CD1c-positive myeloid dendritic cell (primary cell): ENCODE data around the gene NELFA.
"Not testable (repeated sequence)": the region's sequence is repeated elsewhere in the genome, so short reads cannot be mapped to it uniquely, and the experiment has no call there.

Experiments used
- DNase-seq: peaks from one replicate; pipeline ENCODE4 v3.0.0-alpha.2; 2016; ENCODE audit errors: extremely low spot score

The NELFA gene

GRCh38 chr4:1993718-1994516 lies 14.9 kb downstream of the NELFA start:
- DNase-seq, result not testable (repeated sequence)

DNA sequence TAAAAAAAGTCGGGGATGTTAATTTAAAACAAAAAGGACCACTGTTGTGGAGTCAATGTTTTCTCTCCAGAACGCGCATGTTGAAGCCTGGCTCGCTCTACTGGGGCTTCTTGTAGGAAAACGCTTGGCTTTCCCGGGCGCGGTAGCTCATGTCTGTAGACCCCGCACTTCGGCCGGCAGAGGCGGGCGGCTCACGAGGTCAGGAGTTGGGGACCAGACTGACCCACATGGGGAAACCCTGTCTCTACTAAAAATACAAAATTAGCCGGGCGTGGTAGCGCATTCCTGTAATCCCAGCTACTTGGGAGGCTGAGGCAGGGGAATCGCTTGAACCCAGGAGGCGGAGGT lies 15.6 kb downstream of the NELFA start:
- no peak for DNase-seq

GRCh38 chr4:1992468-1993168 lies 16.2 kb downstream of the NELFA start:
- DNase-seq, result no peak

DNA sequence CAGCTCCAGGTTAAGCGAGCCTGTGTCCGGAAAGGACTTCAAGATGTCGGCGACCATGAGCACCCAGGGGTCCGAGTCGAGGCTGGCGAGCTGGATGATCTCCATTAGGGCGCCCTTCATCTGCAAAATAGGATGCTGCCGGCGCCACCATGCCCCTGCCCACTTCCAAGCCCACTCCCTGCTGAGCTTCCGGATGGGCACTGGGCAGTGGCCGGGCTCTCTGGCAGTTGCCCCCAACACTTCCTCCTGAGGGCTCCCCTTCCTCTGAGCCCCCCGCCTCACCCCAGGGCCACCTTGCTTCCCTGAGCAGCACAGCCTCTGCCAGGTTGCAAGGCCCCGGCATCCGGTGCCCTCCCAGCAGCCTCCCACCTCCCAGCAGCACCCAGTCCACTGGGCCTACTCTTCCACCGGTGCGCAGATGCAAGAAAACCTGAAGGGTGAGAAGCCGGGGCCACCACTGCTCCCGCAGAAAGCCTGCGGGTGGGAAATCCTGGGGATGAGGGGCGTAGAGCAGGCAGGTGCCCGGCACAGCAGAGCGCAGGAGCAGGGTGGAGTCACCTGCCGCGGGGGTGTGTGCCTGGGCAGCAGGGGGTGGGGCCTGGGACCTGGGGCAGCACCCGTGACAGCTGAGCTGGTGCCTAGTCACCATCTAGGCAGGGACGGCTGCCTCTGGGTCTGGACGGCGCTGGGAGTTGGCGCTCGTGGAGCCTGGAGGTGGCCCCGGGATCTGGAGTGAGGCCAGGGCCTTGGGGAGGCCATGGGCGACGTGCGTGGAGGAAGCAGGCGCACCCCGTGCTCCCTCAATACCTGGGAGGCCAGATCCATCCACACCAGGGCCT lies 17.0 kb downstream of the NELFA start:
- DNase-seq, result no peak

- DNase-seq, result no peak
These were observed 17.7 kb downstream of the NELFA start for GRCh38 chr4:1991087-1991486.

DNA sequence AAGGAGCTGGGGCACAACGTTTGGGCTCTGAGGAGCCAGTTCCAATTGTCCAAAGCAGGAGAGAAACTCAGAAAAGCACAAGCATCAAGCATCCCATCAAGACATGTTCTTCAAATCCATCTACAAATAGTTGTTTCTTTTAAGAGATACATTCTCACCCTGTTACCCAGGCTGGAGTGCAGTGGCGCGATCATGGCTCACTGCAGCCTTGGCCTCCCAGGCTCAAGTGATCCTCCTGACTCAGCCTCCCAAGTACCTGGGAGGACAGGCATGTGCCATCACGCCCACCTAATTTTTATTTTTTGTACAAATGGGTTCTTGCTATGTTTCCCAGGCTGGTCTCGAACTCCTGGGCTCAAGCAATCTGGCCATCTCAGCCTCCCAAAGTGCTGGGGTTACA lies 18.1 kb downstream of the NELFA start:
- no peak for DNase-seq

GRCh38 chr4:1990348-1990645 lies 18.5 kb downstream of the NELFA start:
- no peak for DNase-seq

- no peak for DNase-seq
These were observed 19.0 kb downstream of the NELFA start for GRCh38 chr4:1989533-1990347.

DNA sequence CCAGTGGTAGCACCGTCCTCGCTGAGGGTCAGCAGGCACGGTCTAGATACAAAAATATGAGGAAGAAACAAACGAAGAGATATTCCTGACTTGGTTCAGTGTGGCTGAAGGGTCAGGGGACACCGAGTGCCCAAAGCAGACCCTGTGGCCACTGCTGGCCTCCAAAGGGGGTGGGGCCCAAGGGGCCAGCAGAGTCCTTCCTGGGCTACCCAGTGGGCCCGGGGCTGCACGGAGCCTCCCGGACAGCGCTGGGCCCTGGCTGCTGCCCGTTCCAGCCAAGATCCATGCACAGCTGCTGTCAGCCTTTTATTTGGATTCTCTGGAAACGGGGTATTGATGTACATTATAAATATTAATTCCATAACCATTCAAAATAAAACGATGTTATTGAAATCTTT lies 20.4 kb downstream of the NELFA start:
- no peak for DNase-seq

DNA sequence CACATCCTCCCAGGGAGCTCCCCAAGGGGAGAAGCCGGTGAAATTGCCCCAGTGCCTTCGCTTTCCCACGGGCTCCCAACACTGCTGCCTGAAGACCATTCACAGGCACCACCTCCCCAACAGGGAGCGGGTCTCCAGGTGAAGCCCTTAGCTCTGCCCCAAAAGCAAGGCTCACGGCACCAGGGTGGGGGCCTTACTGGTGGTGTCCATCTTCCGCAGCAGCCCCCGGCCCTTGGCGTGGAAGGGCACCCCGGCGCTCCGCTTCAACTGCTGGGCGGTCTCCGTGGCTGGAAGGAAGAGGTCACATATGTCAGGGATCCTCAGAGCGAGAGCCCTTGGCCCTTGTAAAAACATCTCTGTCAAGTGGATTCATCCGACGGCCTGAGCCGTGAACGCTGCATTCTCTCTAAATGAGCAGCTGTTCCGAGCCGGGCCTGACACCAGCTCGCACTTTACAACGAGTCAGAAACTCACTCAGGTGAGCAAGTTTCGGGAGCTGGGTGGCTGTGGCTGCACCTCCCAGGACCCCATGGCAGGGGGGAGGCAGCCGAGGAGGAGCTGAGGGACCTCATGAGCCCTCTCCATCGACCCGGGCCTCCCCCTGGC lies 20.9 kb downstream of the NELFA start:
- DNase-seq, result no peak

- no peak for DNase-seq
These were observed 21.5 kb downstream of the NELFA start for GRCh38 chr4:1987296-1987695.

GRCh38 chr4:1986578-1987210 lies 22.1 kb downstream of the NELFA start:
- no peak for DNase-seq

GRCh38 chr4:1985780-1986577 lies 22.8 kb downstream of the NELFA start:
- no peak for DNase-seq

DNA sequence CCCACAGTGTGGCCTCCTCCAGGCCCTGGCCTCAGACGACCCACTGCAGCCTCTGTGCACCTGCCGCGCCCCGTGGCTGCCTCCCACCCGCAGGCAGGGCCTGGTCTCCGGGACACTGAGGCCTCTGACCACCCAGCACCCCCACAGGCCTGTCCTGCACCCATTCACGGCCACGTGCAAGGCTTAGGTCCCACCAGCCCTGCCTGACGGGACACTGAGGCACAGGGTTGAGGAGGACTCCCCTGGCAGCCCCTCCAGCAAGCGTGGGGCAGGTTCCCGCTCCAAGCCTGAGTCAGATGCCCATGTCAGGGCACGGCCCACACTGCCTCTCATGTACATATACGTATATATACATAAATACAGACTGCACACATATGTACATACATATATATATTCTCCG lies 23.5 kb downstream of the NELFA start:
- no peak for DNase-seq

DNA sequence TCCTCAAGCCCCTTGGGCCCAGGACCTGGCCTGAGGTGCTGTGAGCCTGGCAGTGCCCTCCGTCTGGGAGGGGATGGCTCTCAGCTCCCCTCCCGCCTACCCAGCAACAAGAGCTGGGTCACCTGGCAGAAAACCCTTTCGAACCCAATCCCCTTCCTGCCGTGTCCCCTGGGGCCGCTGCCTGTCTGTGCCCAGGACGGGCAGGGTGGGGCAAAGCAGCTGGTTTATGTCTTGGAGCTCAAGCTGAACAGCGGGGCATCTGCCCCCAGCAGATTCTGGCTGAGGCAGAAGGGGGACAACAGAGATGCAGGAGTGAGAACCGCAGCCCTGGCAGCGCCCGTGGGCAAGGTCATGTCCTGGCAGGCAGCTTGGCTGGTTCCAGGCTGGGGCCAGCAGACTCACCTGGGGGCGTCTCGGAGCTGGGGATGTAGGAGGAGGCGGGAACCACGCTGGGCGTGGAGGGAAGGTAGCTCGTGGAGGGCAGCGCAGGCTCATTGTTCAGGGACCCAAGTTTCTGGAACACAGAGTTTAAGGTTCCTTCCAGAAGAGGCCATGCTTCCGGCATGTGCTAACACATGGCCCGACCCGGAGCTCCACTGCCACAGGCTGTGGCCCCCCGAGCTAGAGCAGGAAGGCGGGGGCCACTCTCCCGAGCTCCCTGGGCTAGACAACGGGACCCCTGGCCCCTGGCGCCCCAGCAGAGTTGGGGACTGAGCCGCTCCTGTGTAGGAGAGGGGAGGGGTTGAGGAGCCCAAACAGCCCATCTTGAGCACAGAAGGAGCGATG lies 24.2 kb downstream of the NELFA start:
- DNase-seq, result no peak

DNA sequence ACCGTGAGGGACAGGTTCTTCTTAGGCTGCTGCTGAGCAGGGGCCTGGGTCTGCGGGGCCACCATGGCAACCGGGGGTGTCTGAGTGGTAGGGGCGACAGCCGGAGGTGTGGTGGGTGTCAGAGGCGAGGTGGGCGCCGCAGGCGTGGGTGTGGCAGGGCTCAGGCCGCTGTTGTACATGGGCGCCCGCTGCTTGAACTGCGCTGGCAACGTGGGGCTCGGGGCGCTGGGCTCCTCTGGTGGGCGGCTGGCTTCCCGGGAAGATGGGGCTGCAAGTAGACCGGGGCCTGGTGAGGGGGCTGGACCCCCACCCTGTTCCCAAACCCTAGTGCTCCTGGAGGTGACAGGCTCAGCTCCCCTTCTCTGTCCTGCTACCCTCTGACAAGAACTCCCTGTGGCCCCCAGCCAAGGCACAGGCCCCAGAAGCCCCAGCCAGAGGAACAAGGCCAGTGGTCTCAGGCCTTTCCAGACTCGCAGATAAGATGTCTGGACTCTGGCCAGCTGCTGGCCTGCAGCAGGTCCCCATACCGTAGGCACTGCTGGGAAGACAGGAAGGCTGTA lies 24.8 kb downstream of the NELFA start:
- no peak for DNase-seq

DNA sequence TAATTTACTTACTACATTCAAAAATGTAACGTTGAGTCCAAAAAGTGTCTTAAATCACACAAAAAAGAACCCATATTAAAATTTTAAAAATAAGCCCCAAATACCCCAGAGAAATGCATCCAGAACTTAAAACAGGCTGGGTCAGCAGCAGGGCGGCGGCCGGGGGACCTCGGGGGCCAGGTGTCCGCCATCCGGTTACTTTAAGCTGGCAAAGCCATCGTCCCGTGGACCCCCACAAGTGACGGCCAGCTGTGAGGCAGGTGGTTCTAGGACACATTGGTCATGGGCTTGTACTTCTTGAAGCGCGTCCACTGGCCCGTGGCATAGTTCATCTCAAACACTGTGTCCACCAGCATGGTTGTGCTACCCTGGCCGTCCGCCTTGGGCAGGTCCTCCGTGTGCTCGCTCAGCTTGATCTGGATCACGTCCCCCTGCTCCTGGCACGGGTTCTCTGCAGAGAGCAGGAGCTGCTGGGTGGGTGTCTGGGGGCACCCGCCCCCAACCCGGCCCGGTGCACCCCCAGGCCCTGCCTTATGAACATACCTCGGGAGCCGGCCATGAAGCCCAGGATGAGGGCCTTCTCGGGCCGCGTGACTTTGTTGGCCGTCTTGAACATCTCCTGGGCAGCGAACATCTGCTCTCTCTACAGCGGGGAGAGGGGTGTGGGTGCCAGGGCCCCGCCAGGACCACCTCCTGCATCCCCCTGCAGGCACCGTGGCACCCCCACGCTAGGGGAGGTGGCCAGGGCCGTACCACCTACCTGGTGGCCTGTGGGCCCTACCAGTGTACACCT lies 25.5 kb downstream of the NELFA start:
- DNase-seq, result no peak
